Fibroblast of the aortic adventitia (primary cell): ENCODE measurements around the gene EXD3. TPM values are rescaled to one million over a fixed set of nuclear protein-coding genes. Genes with fewer than 3 reads are reported as not detected.
A peak's percentile ranks its signal among the peaks of the same experiment; 100 is the strongest.

Experiments
- DNase-seq: peaks from one replicate; pipeline ENCODE4 v3.0.0-alpha.2; 2010; ENCODE audit warnings: low read depth
- H3K4me3 ChIP-seq: 2 replicates; pipeline ENCODE4 v1.5.1; 2011; ENCODE audit warnings: low read depth, mild to moderate bottlenecking, control low read depth, low read length, moderate library complexity
- total RNA-seq: library from RNA; depleted of rRNA; stranded (reverse); fragments of >200 nt; gene quantifications from 2 replicates; pipeline ENCODE4 v1.2.3, GENCODE V29; 2012; ENCODE audit warnings: low replicate concordance
- TF ChIP-seq, protein P1 (sequence below): IDR thresholded peaks from 2 replicates; pipeline ENCODE4 v1.5.1; 2011; ENCODE audit warnings: mild to moderate bottlenecking, low read length, control low read depth, inconsistent platforms; ENCODE audit not compliant: insufficient read depth

Gene EXD3
- total RNA-seq, 1 donor = 5.2 TPM

DNA sequence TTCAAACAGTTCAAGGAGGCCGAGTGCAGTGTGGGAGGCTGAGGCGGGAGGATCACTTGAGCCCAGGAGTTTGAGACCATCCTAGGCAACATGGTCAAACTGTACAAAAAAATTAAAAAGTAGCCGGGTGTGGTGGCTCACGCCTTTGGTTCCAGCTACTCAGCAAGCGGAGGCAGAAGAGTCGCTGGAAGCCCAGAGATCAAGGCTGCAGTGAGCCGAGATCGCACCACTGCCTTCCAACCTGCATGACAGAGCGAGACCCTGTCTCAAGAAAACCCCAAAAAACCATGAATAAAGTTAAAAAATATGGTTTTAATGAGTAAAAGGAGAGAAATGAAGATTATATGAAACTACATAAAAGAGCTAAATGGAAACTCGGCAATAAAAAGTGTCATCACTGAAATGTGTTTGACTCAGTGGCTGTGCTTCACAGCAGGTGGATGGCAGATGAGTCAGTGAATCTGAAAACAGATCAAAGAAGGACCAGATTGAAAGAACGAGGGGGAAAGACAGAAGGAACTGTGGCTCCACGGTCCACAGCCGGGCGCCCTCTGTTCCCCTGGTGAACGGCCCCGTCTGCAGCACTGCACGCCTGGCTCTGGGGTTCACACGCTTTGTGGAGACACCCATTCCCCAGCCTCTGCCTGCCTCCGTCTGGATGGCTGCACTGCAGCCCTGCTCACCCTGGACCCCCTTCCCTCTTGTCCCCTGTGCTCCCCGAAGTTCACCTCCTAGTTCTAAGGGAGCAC, 25.1 kb downstream of the EXD3 start:
- no peak for DNase-seq
- TF ChIP-seq, protein P1, sequence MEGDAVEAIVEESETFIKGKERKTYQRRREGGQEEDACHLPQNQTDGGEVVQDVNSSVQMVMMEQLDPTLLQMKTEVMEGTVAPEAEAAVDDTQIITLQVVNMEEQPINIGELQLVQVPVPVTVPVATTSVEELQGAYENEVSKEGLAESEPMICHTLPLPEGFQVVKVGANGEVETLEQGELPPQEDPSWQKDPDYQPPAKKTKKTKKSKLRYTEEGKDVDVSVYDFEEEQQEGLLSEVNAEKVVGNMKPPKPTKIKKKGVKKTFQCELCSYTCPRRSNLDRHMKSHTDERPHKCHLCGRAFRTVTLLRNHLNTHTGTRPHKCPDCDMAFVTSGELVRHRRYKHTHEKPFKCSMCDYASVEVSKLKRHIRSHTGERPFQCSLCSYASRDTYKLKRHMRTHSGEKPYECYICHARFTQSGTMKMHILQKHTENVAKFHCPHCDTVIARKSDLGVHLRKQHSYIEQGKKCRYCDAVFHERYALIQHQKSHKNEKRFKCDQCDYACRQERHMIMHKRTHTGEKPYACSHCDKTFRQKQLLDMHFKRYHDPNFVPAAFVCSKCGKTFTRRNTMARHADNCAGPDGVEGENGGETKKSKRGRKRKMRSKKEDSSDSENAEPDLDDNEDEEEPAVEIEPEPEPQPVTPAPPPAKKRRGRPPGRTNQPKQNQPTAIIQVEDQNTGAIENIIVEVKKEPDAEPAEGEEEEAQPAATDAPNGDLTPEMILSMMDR = no peak
- H3K4me3 ChIP-seq = no peak overlapping the region

DNA sequence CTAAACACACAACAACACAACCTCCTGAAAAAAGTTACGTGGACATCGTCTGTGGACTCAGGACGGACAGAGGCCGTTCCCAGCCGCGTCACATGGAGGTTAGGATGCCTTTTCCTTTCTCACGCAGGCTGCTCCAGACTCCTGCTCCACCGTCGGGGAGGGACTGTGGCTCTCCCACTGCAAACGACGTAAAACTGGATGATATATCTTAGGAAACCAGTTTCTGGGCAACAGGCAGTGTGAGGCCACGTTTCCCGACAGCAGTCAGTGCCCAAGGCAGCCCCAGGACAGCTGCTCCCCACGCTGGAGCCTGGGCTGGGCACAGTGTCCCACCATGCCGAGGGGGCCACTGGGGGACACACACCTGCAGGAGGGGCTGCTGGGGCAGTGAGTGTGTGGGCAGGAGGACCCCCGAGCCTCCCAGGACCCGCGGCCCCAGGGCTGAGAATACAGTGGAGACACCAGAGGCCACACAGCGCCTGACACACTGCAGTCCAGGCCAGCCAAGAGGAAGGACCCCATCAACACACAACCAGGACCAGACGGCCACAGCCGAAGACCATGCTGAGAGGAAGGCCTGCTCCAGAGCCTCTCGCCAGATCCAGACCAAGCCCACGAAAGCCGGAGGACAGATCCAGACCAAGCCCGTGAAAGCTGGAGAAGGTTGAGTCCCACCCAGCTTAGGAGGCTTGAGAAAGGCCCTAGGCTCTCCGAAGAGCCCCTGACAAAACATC, 26.2 kb downstream of the EXD3 start:
- no peak for DNase-seq
- TF ChIP-seq, protein P1 = no peak
- H3K4me3 ChIP-seq = no peak overlapping the region

DNA sequence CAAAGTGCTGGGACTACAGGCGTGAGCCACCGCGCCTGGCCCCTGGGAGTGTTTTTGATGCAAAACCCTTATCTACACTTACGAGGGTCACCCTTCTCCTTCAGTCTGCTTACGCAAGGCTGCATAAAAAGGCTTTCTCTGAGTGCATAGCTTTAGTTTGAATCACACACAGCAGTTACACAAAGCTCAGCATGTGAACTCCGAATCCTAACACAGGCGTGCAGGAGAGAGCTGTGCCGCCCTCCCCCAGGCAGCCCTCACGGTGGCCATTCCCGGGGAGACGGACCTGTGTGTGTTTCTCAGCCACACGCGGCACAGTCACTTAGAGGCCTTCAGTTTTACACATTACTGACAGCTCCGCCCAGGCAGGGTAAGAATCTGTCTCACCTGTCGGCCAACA, 26.7 kb downstream of the EXD3 start:
- no peak overlapping the region for H3K4me3 ChIP-seq
- peak; percentile 53 for DNase-seq
- TF ChIP-seq, protein P1 = no peak

DNA sequence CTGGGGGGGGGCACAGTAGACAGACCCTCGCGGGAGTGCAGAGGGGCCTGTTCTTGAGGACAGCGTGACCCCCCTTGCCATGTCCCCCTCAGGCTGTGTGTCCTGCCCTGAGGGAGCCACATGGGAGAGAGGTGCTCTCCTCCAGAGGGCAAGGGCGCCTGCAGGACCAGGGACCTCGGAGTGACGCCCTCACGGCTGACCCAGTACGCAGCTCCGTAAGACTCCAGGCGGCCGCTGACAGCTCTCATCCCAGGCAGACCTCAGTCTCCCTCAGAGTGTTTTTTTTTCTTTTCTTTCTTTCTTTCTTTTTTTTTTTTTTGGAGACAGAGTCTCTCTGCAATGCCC, 27.3 kb downstream of the EXD3 start:
- TF ChIP-seq, protein P1 = no peak
- no peak overlapping the region for H3K4me3 ChIP-seq
- no peak for DNase-seq

DNA sequence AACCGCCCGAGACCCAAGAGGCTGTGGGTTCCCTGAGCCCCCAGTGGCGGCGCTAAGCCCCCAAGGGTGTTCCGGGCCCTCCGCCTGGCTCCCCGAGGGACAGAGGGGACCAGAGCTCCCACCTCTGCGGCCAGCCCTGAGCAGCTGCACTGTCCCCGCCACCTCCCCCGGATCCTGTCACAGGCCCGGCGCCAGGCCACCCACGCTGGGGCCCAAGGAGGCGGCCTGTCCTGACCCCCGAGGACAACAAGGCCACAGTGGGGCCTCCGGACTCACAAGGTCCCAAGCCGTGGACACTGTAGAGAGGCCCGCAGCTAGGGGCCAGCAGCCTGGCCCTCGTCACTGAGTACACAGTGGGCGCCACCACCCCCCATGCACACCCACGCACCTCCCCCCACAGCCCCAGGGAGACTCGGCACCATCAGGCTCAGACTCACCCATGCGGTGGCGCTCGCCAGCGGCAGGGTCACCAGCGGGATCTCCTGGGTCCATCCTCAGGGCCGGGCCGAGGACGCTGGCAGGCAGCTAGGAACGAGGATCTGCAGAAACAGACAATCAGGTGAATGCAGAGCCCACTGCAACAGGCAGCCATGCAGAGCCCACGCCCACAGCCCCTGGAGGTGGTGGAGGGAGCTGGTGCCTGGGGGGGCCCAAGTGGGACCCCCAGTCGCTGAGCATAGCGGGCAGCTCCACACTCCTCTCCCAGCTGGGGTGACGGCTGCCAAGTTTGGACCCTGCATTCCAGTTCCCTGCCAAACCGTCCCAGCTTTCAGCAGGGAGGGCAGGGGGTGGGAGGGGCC, 27.9 kb downstream of the EXD3 start:
- TF ChIP-seq, protein P1 = no peak
- DNase-seq = no peak
- no peak overlapping the region for H3K4me3 ChIP-seq

DNA sequence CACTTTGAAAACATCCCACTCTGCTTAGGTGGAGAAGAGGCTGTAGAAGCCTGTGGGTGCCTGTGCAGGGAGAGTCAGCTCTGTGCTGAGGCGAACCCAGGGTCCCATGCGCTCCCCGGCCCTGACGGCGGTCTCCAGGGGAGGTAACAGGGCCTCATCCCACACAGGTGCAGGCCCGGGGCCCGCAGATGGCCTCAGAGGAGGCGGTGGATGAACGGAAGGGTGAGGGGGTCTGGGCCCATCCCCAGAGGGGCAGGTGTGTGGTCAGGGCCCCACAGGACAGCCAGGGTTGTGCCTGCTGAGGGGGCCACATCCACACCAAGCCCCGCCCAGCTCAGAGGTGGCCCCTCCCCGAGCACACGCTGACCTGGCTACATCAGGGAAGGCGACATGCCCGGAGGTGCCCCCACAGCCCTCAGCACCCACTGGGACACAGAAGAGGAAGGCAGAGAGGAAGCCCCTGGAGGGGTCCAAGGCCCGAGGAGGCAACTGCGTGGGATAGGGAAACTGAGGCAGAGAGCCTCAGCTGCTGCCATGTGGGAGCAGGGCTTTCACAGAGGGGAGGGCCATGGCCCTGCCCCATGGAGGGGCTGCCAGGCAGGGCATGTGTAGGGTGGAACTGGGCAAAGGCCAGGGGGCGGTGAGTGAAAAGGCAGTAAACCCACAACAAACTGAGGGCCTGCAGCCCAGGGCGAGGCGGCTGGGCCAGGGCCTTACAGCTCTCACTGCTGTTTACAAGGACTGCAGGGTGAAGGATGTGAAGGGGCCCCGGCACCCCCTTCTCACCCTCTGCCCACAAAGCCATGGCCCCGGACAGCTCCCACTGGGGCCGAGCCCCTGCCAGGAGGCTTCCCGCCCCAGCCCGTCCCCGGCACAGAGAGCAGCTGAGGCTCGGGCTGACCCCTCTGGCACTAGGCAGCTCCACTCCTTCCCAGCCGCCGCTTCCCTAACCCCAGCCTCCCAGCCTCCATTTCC, 29.5 kb downstream of the EXD3 start:
- TF ChIP-seq, protein P1 = no peak
- no peak for DNase-seq
- H3K4me3 ChIP-seq = no peak overlapping the region
